SK-N-SH treated with all-trans-retinoic acid at 6 μM for 48 hours (cell line): Measurements from ENCODE around the gene RCOR2.

ENCODE experiments used
- BACH2 ChIP-seq: fragments of 250-450 bp; sonication (Bioruptor Pico); IDR thresholded peaks from 2 replicates; pipeline ENCODE4 v1.9.0; 2021; ENCODE audit warnings: mild to moderate bottlenecking, borderline replicate concordance
- CREB5 ChIP-seq: fragments of 250-450 bp; sonication (Bioruptor Pico); IDR thresholded peaks from 2 replicates; pipeline ENCODE4 v1.5.1; 2020; ENCODE audit warnings: low read depth, mild to moderate bottlenecking, moderate library complexity
- CSDC2 ChIP-seq: fragments of 250-450 bp; sonication (Bioruptor Pico); IDR thresholded peaks from 2 replicates; pipeline ENCODE4 v1.5.0; 2020; ENCODE audit warnings: mild to moderate bottlenecking, moderate library complexity
- CSRNP3 ChIP-seq: fragments of 250-450 bp; sonication (Bioruptor Pico); IDR thresholded peaks from 2 replicates; pipeline ENCODE4 v1.5.1; 2021; ENCODE audit warnings: mild to moderate bottlenecking, moderate library complexity
- OSR1 ChIP-seq: fragments of 250-450 bp; sonication (Bioruptor Pico); IDR thresholded peaks from 2 replicates; pipeline ENCODE4 v1.8.0; 2022; ENCODE audit warnings: moderate library complexity, mild to moderate bottlenecking, inconsistent platforms
- PATZ1 ChIP-seq: fragments of 250-450 bp; sonication (Bioruptor Pico); IDR thresholded peaks from 2 replicates; pipeline ENCODE4 v1.8.0; 2020; ENCODE audit warnings: mild to moderate bottlenecking, moderate library complexity, borderline replicate concordance
- RARB ChIP-seq: fragments of 250-450 bp; sonication (Bioruptor Pico); IDR thresholded peaks from 2 replicates; pipeline ENCODE4 v1.8.0; 2021; ENCODE audit warnings: mild to moderate bottlenecking, moderate library complexity
- SNAI2 ChIP-seq: fragments of 250-450 bp; sonication (Bioruptor Pico); IDR thresholded peaks from 2 replicates; pipeline ENCODE4 v1.5.0; 2020; ENCODE audit warnings: mild to moderate bottlenecking, moderate library complexity
- TCF4 ChIP-seq: fragments of 250-450 bp; sonication (Bioruptor Pico); IDR thresholded peaks from 2 replicates; pipeline ENCODE4 v1.8.0; 2021; ENCODE audit warnings: mild to moderate bottlenecking, moderate library complexity, borderline replicate concordance
- TOX ChIP-seq: fragments of 250-450 bp; sonication (Bioruptor Pico); IDR thresholded peaks from 2 replicates; pipeline ENCODE4 v1.8.0; 2021; ENCODE audit warnings: mild to moderate bottlenecking, moderate library complexity, borderline replicate concordance
- ZC3H10 ChIP-seq: fragments of 250-450 bp; sonication (Bioruptor Pico); IDR thresholded peaks from 2 replicates; pipeline ENCODE4 v1.5.1; 2021; ENCODE audit warnings: mild to moderate bottlenecking, moderate library complexity
- ZFP3 ChIP-seq: fragments of 250-450 bp; sonication (Bioruptor Pico); IDR thresholded peaks from 2 replicates; pipeline ENCODE4 v1.5.0; 2020; ENCODE audit warnings: mild to moderate bottlenecking, moderate library complexity
- ZFP30 ChIP-seq: fragments of 450-650 bp; formaldehyde crosslinking; IDR thresholded peaks from 2 replicates; pipeline ENCODE4 v1.5.0; 2022; ENCODE audit warnings: mild to moderate bottlenecking, moderate library complexity

DNA sequence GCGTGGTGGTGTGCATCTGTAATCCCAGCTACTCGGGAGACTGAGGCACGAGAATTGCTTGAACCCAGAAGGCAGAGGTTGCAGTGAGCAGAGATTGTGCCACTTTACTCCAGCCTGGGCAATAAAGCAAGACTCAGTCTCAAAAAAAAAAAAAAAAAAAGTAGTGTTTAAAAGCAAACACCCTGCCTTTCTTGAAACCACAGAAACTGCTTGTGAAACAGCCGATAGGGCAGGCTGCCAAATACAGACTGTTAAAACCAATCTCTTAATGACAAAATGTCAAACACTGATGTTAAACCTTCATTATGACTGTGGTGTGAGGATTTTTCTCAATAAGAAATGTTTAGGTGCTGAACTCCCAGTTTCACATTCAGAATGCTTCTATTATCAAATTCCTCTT is 50.8 kb downstream of the RCOR2 start:
- TF ChIP-seq BACH2 (no peak), RARB (CRISPR knock-in tag) (no peak), PATZ1 (CRISPR knock-in tag) (no peak), ZFP30 (CRISPR knock-in tag) (no peak), SNAI2 (CRISPR knock-in tag) (no peak), ZC3H10 (CRISPR knock-in tag) (no peak), CSDC2 (no peak), CSRNP3 (no peak), CREB5 (no peak), ZFP3 (CRISPR knock-in tag) (no peak), TOX (no peak), OSR1 (CRISPR knock-in tag) (no peak), TCF4 (CRISPR knock-in tag) (no peak)
